ENCODE measurements around the gene STXBP6. TPM values are rescaled to one million over a fixed set of nuclear protein-coding genes. Genes with fewer than 3 reads are reported as not detected.

STXBP6 gene
- total RNA-seq, 2 donors from 2014 or later: 0.49 TPM; not detected in 1

DNA sequence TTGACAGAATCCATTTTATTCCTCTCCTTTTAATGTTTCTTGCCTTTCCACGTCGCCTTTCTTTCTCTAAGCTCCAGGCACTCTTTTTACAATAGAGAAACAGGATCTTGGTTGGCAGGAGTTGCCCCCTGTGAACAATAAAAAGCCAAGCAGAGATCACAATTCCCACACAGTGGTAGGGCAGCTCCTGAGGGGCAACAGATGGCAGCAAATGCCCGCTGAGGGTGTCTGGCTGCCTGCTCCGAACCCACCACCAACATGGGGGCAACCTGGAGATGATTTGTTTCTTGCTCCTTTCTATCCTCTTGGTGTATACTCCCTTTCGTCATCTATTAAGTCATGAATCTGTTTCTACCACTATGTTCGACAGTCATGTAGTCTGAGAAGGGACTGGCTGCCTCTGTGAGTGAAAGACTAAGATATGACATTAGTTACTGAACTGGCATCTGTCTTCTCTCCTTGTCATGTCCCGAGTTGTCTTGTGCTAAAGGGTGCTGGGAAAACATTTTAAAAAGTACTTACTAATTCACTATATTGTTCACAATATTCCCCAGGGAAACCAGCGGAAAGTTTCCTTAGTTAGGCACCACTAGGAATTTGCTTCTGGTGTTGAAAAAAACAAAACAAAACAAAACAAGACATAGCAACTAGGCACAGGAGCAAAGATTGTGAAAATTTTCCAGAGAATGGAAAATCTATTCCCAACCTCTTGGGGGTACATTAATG lies 170.1 kb downstream of the STXBP6 start:
- no peaks in the 10 kb centered on the region for H3K36me3 Mint-ChIP-seq
- H3K9me3 Mint-ChIP-seq: no peaks in the 10 kb centered on the region
- DNase-seq (ENCODE audit: low spot score in 2 of 2): no peak
- H3K27ac Mint-ChIP-seq: no peak overlapping the region
- ATAC-seq: no peak

DNA sequence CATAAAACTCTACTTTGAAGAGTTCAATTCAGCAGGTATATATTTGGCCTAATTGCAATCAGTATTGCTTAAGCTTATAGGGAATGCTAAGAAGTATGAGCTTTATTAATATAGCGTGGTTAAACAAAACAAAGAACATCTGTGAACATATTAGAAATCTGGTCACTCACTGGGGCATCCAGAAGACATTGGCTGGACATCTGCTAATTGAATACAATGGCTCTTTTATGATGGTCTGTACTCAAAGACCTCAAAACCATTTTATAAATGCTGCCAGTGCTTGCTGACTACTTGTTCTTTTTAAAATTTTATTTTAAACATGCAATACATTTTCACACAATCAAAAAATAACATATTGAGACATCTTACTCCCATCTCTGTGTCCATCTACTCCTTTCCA lies 173.0 kb downstream of the STXBP6 start:
- Mint-ChIP-seq H3K36me3 (no peaks in the 10 kb centered on the region), H3K27ac (no peak overlapping the region), H3K9me3 (no peaks in the 10 kb centered on the region)
- no peak for ATAC-seq
- no peak for DNase-seq (ENCODE audit: low spot score in 2 of 2)

DNA sequence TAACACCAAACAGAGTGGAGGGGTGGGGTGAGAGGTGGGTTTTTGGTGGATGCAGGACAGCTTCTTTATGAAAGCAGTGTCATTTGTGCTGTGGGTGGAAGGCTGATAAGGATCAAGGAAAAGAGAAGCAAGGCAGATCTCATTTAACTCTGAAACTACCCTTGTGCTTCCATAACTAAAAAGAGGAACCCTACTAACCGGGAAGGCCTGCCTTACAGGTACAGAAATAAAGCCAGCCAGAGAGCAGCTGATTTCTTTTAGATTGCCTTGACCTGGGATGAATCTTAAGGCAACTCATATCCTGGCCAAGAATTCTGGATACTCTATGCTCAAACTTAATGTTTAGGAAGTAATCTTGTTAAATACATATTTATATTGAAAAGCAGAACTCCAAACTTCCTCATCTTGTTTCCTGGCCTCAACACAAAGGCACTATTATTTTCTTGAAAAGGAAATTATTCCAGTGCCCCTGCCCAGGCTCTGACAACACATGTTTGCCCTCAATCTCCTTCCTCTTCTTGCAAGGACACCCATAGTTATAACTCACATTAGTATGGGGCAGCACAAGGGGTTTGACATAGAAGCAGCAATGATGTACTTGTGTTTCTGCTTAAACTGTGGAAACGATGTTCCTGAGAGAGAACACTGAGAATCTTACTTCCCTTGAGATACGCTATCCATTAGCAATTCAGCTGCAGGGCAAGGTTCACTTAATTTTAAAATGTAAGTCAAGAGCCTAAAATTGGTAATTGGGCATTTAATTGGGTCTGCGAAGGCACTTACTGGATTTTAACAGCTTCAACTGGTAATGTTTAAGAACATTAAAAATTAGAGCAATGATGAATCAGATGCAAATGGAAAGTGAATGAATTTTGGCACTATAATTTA lies 173.7 kb downstream of the STXBP6 start:
- ATAC-seq (no peak), DNase-seq (ENCODE audit: low spot score in 2 of 2) (no peak)
- Mint-ChIP-seq H3K27ac (no peak overlapping the region), H3K36me3 (no peaks in the 10 kb centered on the region), H3K9me3 (no peaks in the 10 kb centered on the region)

- Mint-ChIP-seq H3K36me3 (no peaks in the 10 kb centered on the region), H3K9me3 (no peaks in the 10 kb centered on the region), H3K27ac (no peak overlapping the region)
- no peak for ATAC-seq
- no peak for DNase-seq (ENCODE audit: low spot score in 2 of 2)
Observed at GRCh38 chr14:24875203-24875838, 174.6 kb downstream of the STXBP6 start.

DNA sequence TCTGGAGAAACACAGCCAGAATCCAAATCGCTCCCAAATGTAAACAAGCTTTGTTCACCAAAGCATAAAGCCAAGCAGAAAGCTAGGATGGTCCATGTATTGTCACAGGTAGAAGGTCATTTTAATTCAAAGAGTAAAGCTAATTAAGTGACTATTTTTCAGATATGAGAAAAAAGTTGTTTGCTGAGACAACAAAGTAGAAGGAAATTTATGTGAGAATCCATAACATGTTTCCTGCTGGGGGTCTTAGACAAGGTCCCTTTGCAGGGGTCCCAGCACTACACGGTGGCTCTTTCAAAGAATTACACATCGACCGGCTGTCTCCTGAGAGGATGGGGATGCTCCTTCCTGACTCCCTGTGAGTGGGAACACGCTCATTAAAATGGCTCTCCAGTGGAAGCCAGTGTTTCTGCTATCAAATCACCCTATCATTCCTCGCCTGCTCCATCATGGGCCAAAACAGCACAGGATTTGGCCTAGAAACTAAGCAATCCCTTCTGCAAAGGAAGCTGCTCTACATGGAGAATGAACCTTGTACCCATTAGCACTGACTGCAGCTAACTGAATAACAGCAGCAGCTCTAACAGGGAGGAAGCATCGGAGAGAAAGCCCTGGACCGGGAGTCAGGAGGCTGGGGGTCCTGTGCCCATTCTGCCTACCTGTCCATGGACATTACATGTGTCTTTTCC lies 175.3 kb downstream of the STXBP6 start:
- H3K36me3 Mint-ChIP-seq: no peaks in the 10 kb centered on the region
- H3K27ac Mint-ChIP-seq: no peak overlapping the region
- ATAC-seq: no peak
- no peaks in the 10 kb centered on the region for H3K9me3 Mint-ChIP-seq
- no peak for DNase-seq (ENCODE audit: low spot score in 2 of 2)

DNA sequence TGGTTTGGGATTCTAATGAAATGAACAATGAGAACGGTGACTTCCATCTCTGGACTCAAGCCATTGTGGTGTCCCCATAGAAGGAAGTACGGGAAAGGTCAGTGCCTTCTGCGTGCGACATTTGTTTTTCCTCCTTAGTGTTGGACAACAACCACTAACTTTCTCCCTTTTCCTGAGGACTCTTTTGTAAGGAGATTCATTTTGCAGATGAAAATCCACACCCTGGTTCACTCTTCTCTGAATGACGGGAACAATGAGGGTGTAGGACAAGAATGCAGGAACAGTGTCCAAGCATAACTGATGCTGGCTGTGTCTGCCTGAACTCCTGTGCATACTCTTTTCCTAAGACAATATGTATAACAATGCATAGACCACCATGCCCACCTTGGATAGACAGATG lies 176.4 kb downstream of the STXBP6 start:
- H3K9me3 Mint-ChIP-seq: no peaks in the 10 kb centered on the region
- H3K27ac Mint-ChIP-seq: no peak overlapping the region
- no peaks in the 10 kb centered on the region for H3K36me3 Mint-ChIP-seq
- ATAC-seq (no peak), DNase-seq (ENCODE audit: low spot score in 2 of 2) (no peak)

DNA sequence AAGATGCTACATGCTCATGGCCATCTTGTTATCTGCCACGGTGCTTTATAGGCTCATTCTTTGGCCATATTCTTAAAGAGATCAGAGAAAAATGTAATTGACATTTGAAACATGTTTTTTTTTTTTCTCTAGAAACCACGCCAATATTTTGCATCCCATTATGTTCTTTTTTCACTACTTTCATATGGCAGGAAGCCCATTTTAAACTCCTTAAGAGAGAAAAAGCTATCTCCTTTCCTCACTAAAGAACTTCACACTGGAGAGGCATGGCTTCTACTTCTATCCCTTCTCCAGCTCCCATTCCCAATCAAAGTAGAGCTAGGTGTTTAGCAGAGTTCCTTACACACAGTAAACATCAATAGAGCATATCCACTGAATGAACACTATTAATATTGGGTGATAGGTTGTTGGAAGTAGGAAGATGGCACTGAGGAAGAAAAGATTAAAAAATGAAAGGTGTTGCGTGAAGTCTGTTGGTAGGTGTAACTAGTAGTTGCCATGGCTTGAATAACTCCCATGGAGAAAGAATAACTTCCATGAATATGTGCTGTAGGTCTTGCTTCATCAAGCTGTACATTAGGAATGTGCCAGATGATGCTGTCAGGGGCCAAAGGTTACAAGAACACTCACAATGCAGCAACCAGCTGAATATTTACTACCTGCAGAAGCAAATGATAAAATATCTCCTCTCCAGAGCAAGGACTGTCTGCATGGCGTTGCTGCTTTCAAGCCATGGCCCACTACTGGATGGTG lies 178.8 kb downstream of the STXBP6 start:
- DNase-seq (ENCODE audit: low spot score in 2 of 2): no peak
- ATAC-seq: no peak
- Mint-ChIP-seq H3K27ac (no peak overlapping the region), H3K36me3 (no peaks in the 10 kb centered on the region), H3K9me3 (no peaks in the 10 kb centered on the region)

DNA sequence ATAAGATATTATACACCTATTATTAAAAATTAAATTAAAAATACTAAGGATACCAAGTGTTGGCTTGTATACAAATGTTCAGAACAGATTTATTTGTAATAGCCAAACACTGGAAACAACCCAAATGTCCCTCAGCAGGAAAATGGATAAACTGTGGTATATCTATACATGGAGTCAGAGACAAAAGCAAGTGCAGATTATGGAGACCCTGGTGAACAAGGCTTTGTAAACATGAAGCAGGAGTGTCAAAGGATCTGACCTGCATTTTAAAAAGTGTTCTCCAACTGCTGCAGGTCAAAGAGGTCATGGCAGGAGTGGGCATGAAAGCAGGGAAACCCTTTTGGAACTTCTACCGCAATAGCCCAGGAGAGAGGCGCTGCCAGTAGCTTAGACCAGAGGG lies 181.6 kb downstream of the STXBP6 start:
- Mint-ChIP-seq H3K36me3 (no peaks in the 10 kb centered on the region), H3K27ac (no peak overlapping the region), H3K9me3 (no peaks in the 10 kb centered on the region)
- ATAC-seq (no peak), DNase-seq (ENCODE audit: low spot score in 2 of 2) (no peak)

GRCh38 chr14:24866067-24866639 lies 183.8 kb downstream of the STXBP6 start:
- no peaks in the 10 kb centered on the region for H3K9me3 Mint-ChIP-seq
- no peak for DNase-seq (ENCODE audit: low spot score in 2 of 2)
- ATAC-seq: no peak
- H3K27ac Mint-ChIP-seq: no peak overlapping the region
- no peaks in the 10 kb centered on the region for H3K36me3 Mint-ChIP-seq

GRCh38 chr14:24863968-24864684 lies 185.8 kb downstream of the STXBP6 start:
- H3K27ac Mint-ChIP-seq: no peak overlapping the region
- DNase-seq (ENCODE audit: low spot score in 2 of 2) (no peak), ATAC-seq (no peak)
- no peaks in the 10 kb centered on the region for H3K9me3 Mint-ChIP-seq
- no peaks in the 10 kb centered on the region for H3K36me3 Mint-ChIP-seq

DNA sequence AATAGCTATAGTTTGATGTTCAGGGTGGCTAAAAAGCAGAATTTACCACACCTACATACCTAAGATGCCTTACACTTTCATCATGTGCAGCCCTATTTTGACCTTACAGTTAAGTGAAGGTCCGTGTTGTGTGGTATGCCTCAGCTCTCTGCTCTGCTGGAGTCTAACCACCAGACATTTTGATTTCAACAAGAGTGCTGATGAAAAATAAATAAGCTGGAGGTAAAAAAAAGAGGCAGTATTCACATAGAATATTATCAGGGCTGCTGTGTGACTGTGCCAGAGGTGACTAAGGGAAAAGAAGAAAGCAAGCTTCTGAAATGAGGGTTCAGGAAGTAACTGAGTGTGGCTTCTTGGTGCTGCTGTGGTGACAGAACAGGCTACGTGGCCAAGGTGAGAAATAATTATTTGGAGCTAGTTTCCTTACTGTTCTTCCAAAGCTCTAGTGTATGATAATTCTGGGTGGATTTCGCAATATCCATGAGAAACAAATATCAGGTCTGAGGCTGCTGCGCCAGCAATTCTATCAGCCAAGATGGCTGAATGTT lies 188.8 kb downstream of the STXBP6 start:
- Mint-ChIP-seq H3K36me3 (no peaks in the 10 kb centered on the region), H3K9me3 (no peaks in the 10 kb centered on the region), H3K27ac (no peak overlapping the region)
- ATAC-seq (no peak), DNase-seq (ENCODE audit: low spot score in 2 of 2) (no peak)

- no peaks in the 10 kb centered on the region for H3K36me3 Mint-ChIP-seq
- DNase-seq (ENCODE audit: low spot score in 2 of 2): no peak
- H3K27ac Mint-ChIP-seq: no peak overlapping the region
- H3K9me3 Mint-ChIP-seq: no peaks in the 10 kb centered on the region
- ATAC-seq: no peak
Observed at GRCh38 chr14:24859559-24859958, 190.4 kb downstream of the STXBP6 start.

GRCh38 chr14:24858684-24859083 lies 191.3 kb downstream of the STXBP6 start:
- Mint-ChIP-seq H3K9me3 (no peaks in the 10 kb centered on the region), H3K36me3 (no peaks in the 10 kb centered on the region), H3K27ac (no peak overlapping the region)
- DNase-seq (ENCODE audit: low spot score in 2 of 2) (no peak), ATAC-seq (no peak)

- ATAC-seq (no peak), DNase-seq (ENCODE audit: low spot score in 2 of 2) (no peak)
- Mint-ChIP-seq H3K36me3 (no peaks in the 10 kb centered on the region), H3K27ac (no peak overlapping the region), H3K9me3 (no peaks in the 10 kb centered on the region)
Observed at GRCh38 chr14:24858052-24858451, 191.9 kb downstream of the STXBP6 start.

- no peaks in the 10 kb centered on the region for H3K36me3 Mint-ChIP-seq
- DNase-seq (ENCODE audit: low spot score in 2 of 2) (no peak), ATAC-seq (no peak)
- H3K27ac Mint-ChIP-seq: no peak overlapping the region
- H3K9me3 Mint-ChIP-seq: no peaks in the 10 kb centered on the region
Observed at GRCh38 chr14:24857277-24857676, 192.7 kb downstream of the STXBP6 start.

Measured in activated naive CD4-positive, alpha-beta T cell treated with anti-CD3 and anti-CD28 coated beads, Interleukin-2, amount 50 U/mL, for 72 hours (primary cell).